Vagina (tissue), 2 donors: ENCODE data around the gene SLC40A1. TPM values are rescaled to one million over a fixed set of nuclear protein-coding genes. Genes with fewer than 3 reads are reported as not detected.

Source experiments
- DNase-seq, 2 donors: peaks; one replicate each; pipeline ENCODE4 v3.0.0-alpha.2; 2017; ENCODE audit errors: extremely low spot score in 2 of 2
- H3K27ac ChIP-seq: fragments of 200-600 bp; sonication (generic); one replicate; pipeline ENCODE4 v1.5.1; 2019
- H3K27me3 ChIP-seq: fragments of 200-600 bp; sonication (generic); one replicate; pipeline ENCODE4 v1.5.1; 2019
- H3K36me3 ChIP-seq, 2 donors: fragments of 200-600 bp; sonication (generic); one replicate each; pipeline ENCODE4 v1.5.1; 2017 to 2019
- H3K4me1 ChIP-seq: fragments of 200-600 bp; sonication (generic); one replicate; pipeline ENCODE4 v1.5.1; 2019
- H3K4me3 ChIP-seq, 2 donors: fragments of 200-600 bp; sonication (generic); 1 replicate in 1 of 2; 2 replicates in 1 of 2; pipeline ENCODE4 v1.5.1; 2016 to 2019
- H3K9me3 ChIP-seq: fragments of 200-600 bp; sonication (generic); one replicate; pipeline ENCODE4 v1.5.1; 2019
- POLR2A ChIP-seq, 2 donors: fragments of 450-650 bp; IDR thresholded peaks; one replicate each; pipeline ENCODE4 v1.6.1; 2017; ENCODE audit warnings: antibody characterized with exemption in 2 of 2, mild to moderate bottlenecking in 2 of 2, moderate library complexity in 2 of 2
- POLR2AphosphoS5 ChIP-seq, 2 donors: sonication (generic); formaldehyde crosslinking; IDR thresholded peaks; one replicate each; pipeline ENCODE4 v1.9.0; 2017; ENCODE audit warnings: antibody characterized with exemption in 2 of 2, mild to moderate bottlenecking in 2 of 2, low read depth in 1 of 2; ENCODE audit not compliant: insufficient read depth in 1 of 2
- intact Hi-C: fragments of 100-400 bp; cut with DNase I; formaldehyde crosslinking; loops from one replicate; pipeline ENCODE4 v1.15.1; 2023
- total RNA-seq: library from RNA; depleted of rRNA; stranded (reverse); fragments of >200 nt; gene quantifications from one replicate; pipeline ENCODE4 v1.2.3, GENCODE V29; 2016
- TF ChIP-seq, protein P1 (sequence below), 3 experiments: fragments of 450-650 bp in 2 of 3; fragments of 200-600 bp in 1 of 3; sonication (generic) in 1 of 3; IDR thresholded peaks; one replicate each; pipeline ENCODE4 v1.5.1; 2017 to 2019; ENCODE audit warnings: antibody characterized with exemption in 3 of 3, mild to moderate bottlenecking in 2 of 3, moderate library complexity in 2 of 3

SLC40A1 gene
- total RNA-seq, 1 donor from 2014 or later, result 53.3 TPM

DNA sequence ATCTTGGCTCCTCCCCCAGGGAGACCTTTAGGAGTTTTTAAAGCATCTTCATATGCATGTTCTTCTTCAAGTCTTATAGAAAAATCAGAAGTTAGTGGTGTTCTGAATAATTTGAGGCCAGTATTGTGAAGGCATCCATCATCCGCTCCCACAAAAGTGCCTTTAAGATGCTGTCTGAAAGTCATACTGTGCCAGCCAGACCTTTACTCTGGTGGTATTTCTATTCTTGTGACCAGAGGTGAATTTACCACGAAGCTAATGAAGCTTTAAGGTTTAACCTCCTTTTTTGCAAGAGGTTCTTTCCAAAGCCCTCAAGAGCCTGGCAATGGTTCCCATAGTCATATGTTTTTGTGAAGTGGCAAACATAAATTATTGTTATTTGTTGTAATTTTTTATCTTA, 54.3 kb downstream of the SLC40A1 start:
- Histone ChIP-seq H3K27ac (no peak overlapping the region), H3K9me3 (no peaks in the 10 kb centered on the region), H3K4me1 (peaks cover 15% of the 10 kb centered on the region), H3K36me3 (no peaks in the 10 kb centered on the region), H3K4me3 (no peak overlapping the region), H3K27me3 (no peaks in the 10 kb centered on the region)
- intact Hi-C loops, result no loop called here
- no peak for DNase-seq
- TF ChIP-seq, protein P1, sequence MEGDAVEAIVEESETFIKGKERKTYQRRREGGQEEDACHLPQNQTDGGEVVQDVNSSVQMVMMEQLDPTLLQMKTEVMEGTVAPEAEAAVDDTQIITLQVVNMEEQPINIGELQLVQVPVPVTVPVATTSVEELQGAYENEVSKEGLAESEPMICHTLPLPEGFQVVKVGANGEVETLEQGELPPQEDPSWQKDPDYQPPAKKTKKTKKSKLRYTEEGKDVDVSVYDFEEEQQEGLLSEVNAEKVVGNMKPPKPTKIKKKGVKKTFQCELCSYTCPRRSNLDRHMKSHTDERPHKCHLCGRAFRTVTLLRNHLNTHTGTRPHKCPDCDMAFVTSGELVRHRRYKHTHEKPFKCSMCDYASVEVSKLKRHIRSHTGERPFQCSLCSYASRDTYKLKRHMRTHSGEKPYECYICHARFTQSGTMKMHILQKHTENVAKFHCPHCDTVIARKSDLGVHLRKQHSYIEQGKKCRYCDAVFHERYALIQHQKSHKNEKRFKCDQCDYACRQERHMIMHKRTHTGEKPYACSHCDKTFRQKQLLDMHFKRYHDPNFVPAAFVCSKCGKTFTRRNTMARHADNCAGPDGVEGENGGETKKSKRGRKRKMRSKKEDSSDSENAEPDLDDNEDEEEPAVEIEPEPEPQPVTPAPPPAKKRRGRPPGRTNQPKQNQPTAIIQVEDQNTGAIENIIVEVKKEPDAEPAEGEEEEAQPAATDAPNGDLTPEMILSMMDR (IDR thresholded peaks at IDR 0.05), result no peak
- no peak for TF ChIP-seq POLR2A (IDR thresholded peaks at IDR 0.05)
- TF ChIP-seq POLR2AphosphoS5 (IDR thresholded peaks at IDR 0.05; ENCODE audit: insufficient read depth in 1 of 2, low read depth in 1 of 2), result no peak

DNA sequence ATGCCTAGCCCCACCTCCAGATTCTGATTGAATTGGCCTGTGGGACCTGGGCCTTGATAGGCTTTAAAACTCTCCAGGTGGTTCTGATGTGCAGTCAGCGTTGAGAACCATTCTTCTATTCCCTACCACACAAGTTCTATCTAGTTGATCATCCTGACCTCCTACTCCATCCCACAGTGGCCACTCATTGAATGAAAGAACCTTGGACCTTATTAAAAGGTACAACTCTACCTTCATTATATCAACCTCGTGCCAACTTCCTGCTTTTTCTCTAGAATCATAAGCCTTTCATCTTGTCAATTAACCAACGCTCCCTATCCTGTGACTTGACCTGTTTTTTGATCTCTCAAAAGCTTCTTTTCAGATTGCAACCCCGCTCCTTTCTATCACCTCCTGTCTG, 55.8 kb downstream of the SLC40A1 start:
- no peak overlapping the region for H3K27ac ChIP-seq
- TF ChIP-seq, protein P1 (IDR thresholded peaks at IDR 0.05), result no peak
- TF ChIP-seq POLR2AphosphoS5 (IDR thresholded peaks at IDR 0.05; ENCODE audit: insufficient read depth in 1 of 2, low read depth in 1 of 2), result no peak
- TF ChIP-seq POLR2A (IDR thresholded peaks at IDR 0.05), result no peak
- peaks cover 15% of the 10 kb centered on the region for H3K4me1 ChIP-seq
- intact Hi-C loops, result no loop called here
- no peak overlapping the region for H3K4me3 ChIP-seq
- no peaks in the 10 kb centered on the region for H3K27me3 ChIP-seq
- H3K9me3 ChIP-seq, result no peaks in the 10 kb centered on the region
- no peaks in the 10 kb centered on the region for H3K36me3 ChIP-seq
- DNase-seq, result no peak

DNA sequence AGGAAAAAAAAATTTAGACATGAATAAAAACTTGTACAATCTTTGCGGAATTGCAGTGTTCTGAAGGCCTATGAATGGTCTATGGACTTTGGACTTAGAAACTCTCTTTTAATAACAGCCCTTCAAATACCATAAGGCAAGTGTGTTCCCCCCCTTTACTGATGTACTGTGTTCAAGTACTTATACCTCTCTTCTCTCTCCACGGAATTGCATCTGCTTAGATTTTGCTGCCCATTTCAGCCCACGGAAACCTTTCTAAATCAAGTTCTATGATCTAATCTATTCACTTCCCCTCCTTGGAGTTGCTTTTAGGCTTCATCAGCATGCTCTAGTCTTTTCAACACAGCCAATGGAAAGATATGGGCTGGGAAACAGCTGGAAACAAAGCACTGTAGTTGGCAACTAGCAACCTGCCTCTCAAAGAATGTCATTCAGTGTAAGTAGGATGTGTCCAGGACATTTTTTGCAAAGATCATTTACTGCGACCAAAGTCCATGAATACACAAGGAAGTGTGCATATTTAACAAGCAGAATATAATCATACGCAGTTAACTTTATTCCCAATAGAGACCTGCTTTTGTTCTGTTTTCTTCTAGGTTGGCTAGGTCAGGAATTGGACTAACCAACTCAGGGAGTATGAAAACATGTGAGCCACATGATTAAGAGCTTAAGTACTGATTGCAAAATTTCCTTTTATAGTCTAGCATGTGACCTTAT, 58.0 kb downstream of the SLC40A1 start:
- Histone ChIP-seq H3K4me3 (no peak overlapping the region), H3K9me3 (no peaks in the 10 kb centered on the region), H3K36me3 (no peaks in the 10 kb centered on the region), H3K27ac (peak overlapping the region; percentile 67), H3K27me3 (no peaks in the 10 kb centered on the region), H3K4me1 (peaks cover 9% of the 10 kb centered on the region)
- TF ChIP-seq POLR2AphosphoS5 (IDR thresholded peaks at IDR 0.05; ENCODE audit: insufficient read depth in 1 of 2, low read depth in 1 of 2) (peak in 1 of 2 donors; percentile 55), POLR2A (IDR thresholded peaks at IDR 0.05) (no peak)
- TF ChIP-seq, protein P1 (IDR thresholded peaks at IDR 0.05), result no peak
- intact Hi-C loops, result no loop called here
- no peak for DNase-seq

DNA sequence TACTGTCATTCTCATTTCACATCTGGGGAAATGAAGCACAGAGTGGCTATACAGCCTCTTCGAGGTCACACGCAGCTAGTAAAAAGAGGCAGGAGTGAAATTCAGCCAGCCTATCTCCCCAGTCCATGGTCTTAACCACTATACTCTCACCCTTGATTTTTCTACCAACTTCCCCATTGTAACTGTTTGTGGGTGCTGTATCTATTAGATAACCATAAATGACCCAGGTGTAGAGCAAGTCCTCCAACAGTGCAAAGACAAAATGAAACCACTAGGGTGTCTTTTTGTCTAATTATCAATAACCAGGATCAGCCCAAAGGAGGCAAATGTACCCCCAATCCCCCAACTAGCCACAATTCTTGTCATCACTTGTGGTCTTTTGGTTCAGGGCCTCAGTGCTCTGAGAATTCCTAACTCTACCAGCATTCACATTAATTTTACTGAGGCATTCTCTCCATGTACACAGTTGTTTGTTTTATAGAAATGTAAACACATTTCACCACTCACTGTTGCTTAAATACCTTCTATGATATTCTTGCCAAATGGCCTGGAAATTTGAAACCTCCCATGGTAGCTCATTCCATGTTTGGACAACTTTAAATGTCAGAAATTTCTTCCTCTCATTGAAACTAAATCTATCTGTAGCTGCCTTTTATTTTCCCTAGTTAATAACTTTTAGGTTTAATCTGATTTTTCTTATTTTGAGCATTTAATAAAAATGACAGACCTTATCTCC, 58.7 kb downstream of the SLC40A1 start:
- intact Hi-C loops, result no loop called here
- no peaks in the 10 kb centered on the region for H3K9me3 ChIP-seq
- peaks cover 1% of the 10 kb centered on the region for H3K4me1 ChIP-seq
- no peak for DNase-seq
- peak overlapping the region; percentile 67 for H3K27ac ChIP-seq
- H3K4me3 ChIP-seq, result no peak overlapping the region
- no peaks in the 10 kb centered on the region for H3K36me3 ChIP-seq
- no peaks in the 10 kb centered on the region for H3K27me3 ChIP-seq
- no peak for TF ChIP-seq POLR2A (IDR thresholded peaks at IDR 0.05)
- TF ChIP-seq, protein P1 (IDR thresholded peaks at IDR 0.05), result no peak
- TF ChIP-seq POLR2AphosphoS5 (IDR thresholded peaks at IDR 0.05; ENCODE audit: insufficient read depth in 1 of 2, low read depth in 1 of 2), result no peak
